ENCODE results near the gene TAF1.
"Not testable (repeated sequence)": the region's sequence is repeated elsewhere in the genome, so short reads cannot be mapped to it uniquely, and the experiment has no call there.

TAF1 gene

GRCh38 chrX:71326394-71326793 lies 39.8 kb upstream of the TAF1 start:
- H3K4me3 ChIP-seq (ENCODE audit: insufficient read depth, low read length, poor library complexity, severe bottlenecking) = no peak overlapping the region
- H3K4me2 ChIP-seq (ENCODE audit: low read depth, low read length, poor library complexity, severe bottlenecking) = no peak overlapping the region
- no peaks in the 10 kb centered on the region for H3K36me3 ChIP-seq (ENCODE audit: low read length)
- H3K9me2 ChIP-seq (replicated peaks; ENCODE audit: insufficient read depth, low read length) = no peaks in the 10 kb centered on the region
- no peaks in the 10 kb centered on the region for H3K9me3 ChIP-seq (ENCODE audit: insufficient read depth, low read length)
- H4K20me1 ChIP-seq (ENCODE audit: low read depth, low read length) = no peaks in the 10 kb centered on the region
- H3K27ac ChIP-seq (ENCODE audit: low read depth, low read length) = no peak overlapping the region
- no peak overlapping the region for H2AFZ ChIP-seq (ENCODE audit: low read depth, low read length, severe bottlenecking)
- TF ChIP-seq CTCF (IDR thresholded peaks at IDR 0.05; ENCODE audit: insufficient read depth, low read length, poor library complexity, severe bottlenecking) (no peak), EZH2phosphoT487 (conservative IDR thresholded peaks at IDR 0.05; ENCODE audit: low read length) (no peak)
- H3K9ac ChIP-seq (ENCODE audit: low read length) = no peak overlapping the region
- H3K79me2 ChIP-seq (ENCODE audit: insufficient read depth, low read length) = no peaks in the 10 kb centered on the region
- no peaks in the 10 kb centered on the region for H3K27me3 ChIP-seq (ENCODE audit: low read length)
- H3F3A ChIP-seq (ENCODE audit: insufficient read depth) = no peaks in the 10 kb centered on the region

GRCh38 chrX:71349151-71349665 lies 16.9 kb upstream of the TAF1 start:
- H4K20me1 ChIP-seq (ENCODE audit: low read depth, low read length); H3K27me3 ChIP-seq (ENCODE audit: low read length); H3K9me2 ChIP-seq (replicated peaks; ENCODE audit: insufficient read depth, low read length); H3K27ac ChIP-seq (ENCODE audit: low read depth, low read length); H3K79me2 ChIP-seq (ENCODE audit: insufficient read depth, low read length); H3K36me3 ChIP-seq (ENCODE audit: low read length); H3K9me3 ChIP-seq (ENCODE audit: insufficient read depth, low read length); H3K4me2 ChIP-seq (ENCODE audit: low read depth, low read length, poor library complexity, severe bottlenecking); H3K4me3 ChIP-seq (ENCODE audit: insufficient read depth, low read length, poor library complexity, severe bottlenecking); H3F3A ChIP-seq (ENCODE audit: insufficient read depth); H3K9ac ChIP-seq (ENCODE audit: low read length); H2AFZ ChIP-seq (ENCODE audit: low read depth, low read length, severe bottlenecking): not testable (repeated sequence)

DNA sequence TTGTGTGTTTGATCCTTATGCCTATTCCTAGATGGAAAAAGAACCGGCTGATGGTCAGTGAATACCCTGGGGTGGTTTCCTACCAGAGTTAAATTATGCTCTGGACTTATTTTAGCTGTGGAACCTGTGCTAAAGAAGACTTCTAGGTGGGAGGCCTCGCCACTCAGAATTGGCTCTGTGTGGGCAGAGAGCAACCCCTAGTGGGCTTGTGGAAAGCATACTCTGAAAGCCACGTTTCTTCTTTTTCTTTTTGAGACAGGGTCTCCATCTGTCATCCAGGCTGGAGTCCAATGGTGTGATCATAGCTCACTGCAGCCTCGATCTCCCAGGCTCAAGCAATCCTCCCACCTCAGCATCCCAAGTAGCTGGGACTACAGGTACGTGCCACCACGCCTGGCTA lies 16.3 kb upstream of the TAF1 start:
- H2AFZ ChIP-seq (ENCODE audit: low read depth, low read length, severe bottlenecking); H3K36me3 ChIP-seq (ENCODE audit: low read length); H3K4me3 ChIP-seq (ENCODE audit: insufficient read depth, low read length, poor library complexity, severe bottlenecking); H3K79me2 ChIP-seq (ENCODE audit: insufficient read depth, low read length); H3K9me3 ChIP-seq (ENCODE audit: insufficient read depth, low read length); H3K27me3 ChIP-seq (ENCODE audit: low read length); H3K9ac ChIP-seq (ENCODE audit: low read length); H4K20me1 ChIP-seq (ENCODE audit: low read depth, low read length); H3K27ac ChIP-seq (ENCODE audit: low read depth, low read length); H3K9me2 ChIP-seq (replicated peaks; ENCODE audit: insufficient read depth, low read length); H3F3A ChIP-seq (ENCODE audit: insufficient read depth); H3K4me2 ChIP-seq (ENCODE audit: low read depth, low read length, poor library complexity, severe bottlenecking): not testable (repeated sequence)

- not testable (repeated sequence) for H3K36me3 ChIP-seq (ENCODE audit: low read length); H4K20me1 ChIP-seq (ENCODE audit: low read depth, low read length); H3K9me2 ChIP-seq (replicated peaks; ENCODE audit: insufficient read depth, low read length); H3F3A ChIP-seq (ENCODE audit: insufficient read depth); H3K27ac ChIP-seq (ENCODE audit: low read depth, low read length); H3K27me3 ChIP-seq (ENCODE audit: low read length); H3K9ac ChIP-seq (ENCODE audit: low read length); H3K4me2 ChIP-seq (ENCODE audit: low read depth, low read length, poor library complexity, severe bottlenecking); H3K9me3 ChIP-seq (ENCODE audit: insufficient read depth, low read length); H2AFZ ChIP-seq (ENCODE audit: low read depth, low read length, severe bottlenecking); H3K4me3 ChIP-seq (ENCODE audit: insufficient read depth, low read length, poor library complexity, severe bottlenecking); H3K79me2 ChIP-seq (ENCODE audit: insufficient read depth, low read length)
These were observed 13.7 kb upstream of the TAF1 start for GRCh38 chrX:71352439-71352838.

- Histone ChIP-seq H3K9me2 (replicated peaks; ENCODE audit: insufficient read depth, low read length) (no peaks in the 10 kb centered on the region), H3K4me2 (ENCODE audit: low read depth, low read length, poor library complexity, severe bottlenecking) (no peak overlapping the region), H3K9ac (ENCODE audit: low read length) (no peak overlapping the region), H3F3A (ENCODE audit: insufficient read depth) (no peaks in the 10 kb centered on the region), H3K79me2 (ENCODE audit: insufficient read depth, low read length) (peaks cover 25% of the 10 kb centered on the region), H3K9me3 (ENCODE audit: insufficient read depth, low read length) (no peaks in the 10 kb centered on the region), H3K27me3 (ENCODE audit: low read length) (no peaks in the 10 kb centered on the region), H3K27ac (ENCODE audit: low read depth, low read length) (no peak overlapping the region), H3K4me3 (ENCODE audit: insufficient read depth, low read length, poor library complexity, severe bottlenecking) (no peak overlapping the region), H2AFZ (ENCODE audit: low read depth, low read length, severe bottlenecking) (no peak overlapping the region), H4K20me1 (ENCODE audit: low read depth, low read length) (no peaks in the 10 kb centered on the region), H3K36me3 (ENCODE audit: low read length) (no peaks in the 10 kb centered on the region)
- TF ChIP-seq EZH2phosphoT487 (conservative IDR thresholded peaks at IDR 0.05; ENCODE audit: low read length) = no peak
- no peak for TF ChIP-seq CTCF (IDR thresholded peaks at IDR 0.05; ENCODE audit: insufficient read depth, low read length, poor library complexity, severe bottlenecking)
These were observed 1.9 kb upstream of the TAF1 start for GRCh38 chrX:71364221-71364620.
